NCI-H345 treated with DMSO at 0.1 percent for 48 hours (cell line): ENCODE measurements around the gene ITGA2.
"Not testable (repeated sequence)": the region's sequence is repeated elsewhere in the genome, so short reads cannot be mapped to it uniquely, and the experiment has no call there.

ENCODE experiments used
- DNase-seq: peaks from one replicate; lab custom pipeline; 2025; ENCODE audit not compliant: unreplicated experiment; lab: John Stamatoyannopoulos, UW

The ITGA2 gene

DNA sequence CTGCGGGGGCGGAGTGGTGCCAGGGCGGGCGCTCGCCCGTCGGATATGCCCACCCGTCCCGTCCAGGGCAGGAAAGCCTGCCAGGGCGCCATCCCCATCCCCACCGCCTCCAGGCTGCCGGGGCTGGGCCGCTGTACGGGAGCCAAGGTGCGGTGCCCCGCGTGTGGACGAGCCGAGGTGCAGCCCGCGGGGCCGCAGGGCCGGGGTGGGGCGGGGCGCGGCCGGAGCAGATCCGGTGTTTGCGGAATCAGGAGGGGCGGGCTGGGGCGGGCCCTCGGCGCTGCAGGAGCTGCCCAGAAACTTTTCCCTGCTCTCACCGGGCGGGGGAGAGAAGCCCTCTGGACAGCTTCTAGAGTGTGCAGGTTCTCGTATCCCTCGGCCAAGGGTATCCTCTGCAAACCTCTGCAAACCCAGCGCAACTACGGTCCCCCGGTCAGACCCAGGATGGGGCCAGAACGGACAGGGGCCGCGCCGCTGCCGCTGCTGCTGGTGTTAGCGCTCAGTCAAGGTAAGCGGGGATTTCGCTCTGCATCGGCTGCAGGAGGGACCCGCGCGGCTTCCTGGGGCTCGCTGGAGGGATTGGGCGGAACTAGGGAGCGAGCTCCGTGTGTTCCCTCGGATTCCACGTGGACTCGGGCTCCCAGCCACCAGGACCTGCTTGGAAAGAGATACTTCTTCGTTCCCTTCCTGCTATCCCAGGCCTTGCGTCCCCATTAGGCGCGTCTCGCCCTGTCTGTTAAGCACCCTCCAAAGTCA lies at the start of gene ITGA2:
Gene ITGA2 (plus strand): TSS at position 328 of the 756 bp plus-strand sequence. CDS start 117 bp downstream, at position 445.
- DNase-seq, result peak; percentile 40

DNA sequence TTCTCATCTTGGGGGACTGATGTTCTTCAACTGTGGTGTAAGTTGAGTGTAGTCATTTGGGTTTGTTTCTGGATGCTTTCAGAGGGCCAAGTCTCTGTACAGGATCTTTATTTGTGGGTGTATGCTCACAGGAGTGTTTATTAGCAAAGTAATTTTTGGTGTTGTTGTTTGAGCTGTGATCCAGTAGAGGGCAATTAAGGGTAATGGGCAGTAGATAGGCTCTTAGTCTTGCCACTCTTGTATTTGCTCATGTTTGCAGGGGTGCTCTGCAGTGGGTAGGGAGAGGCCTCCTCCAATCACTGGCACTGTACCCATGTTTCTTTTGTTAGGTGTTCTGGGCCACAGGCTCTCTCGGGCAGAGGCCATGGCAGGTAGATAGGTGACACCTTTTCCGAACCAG lies 45.9 kb upstream of the ITGA2 start:
- DNase-seq, result no peak

DNA sequence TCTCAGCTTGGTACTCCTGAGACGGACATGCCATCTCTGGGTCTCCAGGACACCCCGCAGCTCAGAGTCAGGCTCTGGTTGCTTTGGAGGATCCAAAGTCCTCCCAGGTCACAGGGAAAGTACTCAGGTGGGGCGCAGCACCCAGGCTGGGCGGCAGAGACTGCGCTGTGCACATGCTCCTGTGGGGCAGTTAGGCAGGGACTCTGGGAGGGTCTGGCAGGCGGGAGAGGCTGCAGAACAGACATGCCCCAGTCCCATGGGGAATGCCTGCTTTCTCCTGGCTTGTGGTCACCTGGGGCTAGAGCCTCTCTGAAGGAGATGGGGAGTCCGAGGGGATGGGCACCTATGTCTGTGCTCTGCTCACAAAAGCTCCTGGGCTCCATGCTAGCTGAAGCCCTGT lies 45.3 kb upstream of the ITGA2 start:
- no peak for DNase-seq

DNA sequence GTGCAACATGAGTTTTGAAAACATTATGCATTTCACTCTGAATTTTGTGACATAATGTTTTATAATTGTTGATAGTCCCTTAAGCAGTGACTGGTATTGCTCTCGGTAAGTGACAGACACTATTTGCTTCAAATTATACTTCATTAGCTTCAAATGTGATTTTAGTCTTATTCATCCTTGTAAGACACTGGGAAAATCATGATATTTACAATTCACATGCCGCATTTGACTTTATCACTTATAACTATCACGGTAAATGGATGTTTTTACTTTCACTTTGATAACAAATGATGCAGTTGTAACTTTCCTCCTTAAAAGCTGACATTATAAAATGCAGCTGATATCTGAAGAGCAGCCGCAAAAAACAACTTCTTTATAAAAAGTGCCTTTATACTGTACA lies 44.1 kb upstream of the ITGA2 start:
- no peak for DNase-seq

DNA sequence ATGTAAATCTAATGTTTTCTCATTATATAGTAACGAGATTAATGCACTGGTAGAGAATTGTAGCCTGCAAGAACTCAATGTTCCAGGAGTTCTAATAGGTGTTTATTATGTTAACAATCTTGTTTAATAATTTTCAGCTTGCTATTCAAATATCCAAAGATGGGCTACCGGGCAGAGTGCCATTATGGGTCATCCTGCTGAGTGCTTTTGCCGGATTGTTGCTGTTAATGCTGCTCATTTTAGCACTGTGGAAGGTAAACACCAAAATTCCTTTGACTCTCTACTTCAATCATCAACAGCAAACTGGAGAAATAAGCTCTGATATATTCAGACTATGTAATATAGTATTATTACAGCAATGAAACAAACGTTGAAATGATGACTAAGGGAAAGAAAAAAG lies 41.9 kb upstream of the ITGA2 start:
- no peak for DNase-seq

DNA sequence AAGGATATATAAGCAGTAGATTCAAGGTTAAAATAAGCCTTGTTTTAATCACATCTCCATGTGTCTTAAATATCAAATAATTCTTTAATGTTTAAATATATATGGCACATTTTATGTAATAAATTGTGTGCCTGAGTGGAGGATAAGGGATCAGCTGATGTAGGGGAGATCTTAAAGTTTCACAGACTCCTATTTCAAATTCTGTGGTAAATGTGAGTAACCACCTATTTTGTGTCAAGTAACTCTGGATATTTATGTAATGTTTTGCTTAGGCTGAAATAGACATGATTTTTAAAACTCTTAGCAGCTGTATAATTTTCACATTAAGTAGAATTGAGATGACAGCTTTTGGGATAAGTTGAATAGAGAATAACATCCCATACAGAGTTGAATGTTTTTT lies 41.3 kb upstream of the ITGA2 start:
- DNase-seq, result no peak

DNA sequence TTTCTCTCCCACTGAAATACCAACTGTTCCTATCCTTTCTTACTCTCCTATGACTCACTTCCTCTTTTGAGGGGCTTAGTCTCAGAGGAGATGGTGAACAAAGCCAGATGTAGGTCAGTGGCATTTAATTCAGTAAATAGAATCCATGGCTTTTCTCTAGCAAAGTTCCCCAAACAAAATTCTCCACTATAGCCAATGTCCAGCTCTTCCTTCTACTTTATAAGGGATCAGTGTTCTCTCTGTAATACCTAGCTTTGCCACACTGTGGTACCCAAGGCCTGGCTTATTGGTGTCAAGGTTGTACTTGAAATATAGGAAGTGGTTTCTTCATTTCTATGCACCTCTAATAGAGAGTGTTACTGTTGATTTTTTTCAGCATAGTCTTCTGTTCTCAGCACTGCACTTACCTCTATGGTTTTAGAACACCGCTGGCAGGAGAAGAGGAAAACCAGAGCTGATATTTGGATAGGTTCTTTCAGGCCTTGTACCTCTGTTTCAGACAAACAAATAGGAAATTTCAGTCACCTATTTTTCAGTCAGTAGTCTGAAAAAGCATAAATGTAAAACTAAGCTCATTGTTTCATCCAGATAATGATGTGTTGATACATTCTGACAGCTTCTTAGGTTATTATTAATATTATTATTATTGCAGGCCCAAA lies 40.6 kb upstream of the ITGA2 start:
- peak; percentile 56 for DNase-seq

DNA sequence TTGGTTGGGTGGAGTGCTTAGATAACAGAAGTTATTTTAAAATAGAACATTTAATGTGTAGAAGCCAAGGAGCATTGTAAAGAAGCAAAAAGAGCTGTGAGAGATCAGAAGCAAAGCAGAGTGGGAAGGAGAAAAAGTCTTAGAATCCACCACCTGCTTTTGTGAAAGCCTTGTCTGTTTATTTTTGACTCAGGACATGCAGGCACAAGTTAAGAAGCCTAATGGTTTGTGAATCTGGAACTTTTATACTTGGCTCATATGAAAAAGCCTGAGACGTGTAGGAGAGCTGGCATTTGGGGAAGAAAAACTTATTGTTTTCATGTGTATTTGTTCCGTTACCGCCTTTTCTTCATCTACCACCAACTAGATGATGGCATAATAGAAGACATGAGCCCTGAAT lies 38.5 kb upstream of the ITGA2 start:
- no peak for DNase-seq

- DNase-seq, result no peak
These were observed 36.7 kb upstream of the ITGA2 start for GRCh38 chr5:52952483-52952882.

DNA sequence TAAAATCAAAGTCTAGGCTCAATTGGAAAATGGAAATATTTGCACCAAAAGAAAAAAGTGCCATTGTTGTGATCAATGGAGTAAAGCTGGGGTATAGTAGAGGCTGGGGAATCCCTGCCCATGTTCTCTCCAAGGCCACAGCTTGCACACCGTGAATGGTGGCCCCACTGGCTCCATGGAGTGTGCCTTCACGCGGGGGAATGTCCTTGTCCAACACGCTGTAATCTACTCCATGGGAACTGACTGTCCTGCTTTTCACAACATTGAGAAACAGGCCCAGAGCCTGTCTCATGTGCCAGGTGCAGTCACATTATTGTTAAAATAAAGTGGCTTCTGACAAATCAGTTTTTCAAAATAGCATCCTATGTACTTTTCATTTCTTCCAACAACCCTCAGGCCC lies 33.1 kb upstream of the ITGA2 start:
- no peak for DNase-seq

- no peak for DNase-seq
These were observed 32.0 kb upstream of the ITGA2 start for GRCh38 chr5:52956915-52957747.

DNA sequence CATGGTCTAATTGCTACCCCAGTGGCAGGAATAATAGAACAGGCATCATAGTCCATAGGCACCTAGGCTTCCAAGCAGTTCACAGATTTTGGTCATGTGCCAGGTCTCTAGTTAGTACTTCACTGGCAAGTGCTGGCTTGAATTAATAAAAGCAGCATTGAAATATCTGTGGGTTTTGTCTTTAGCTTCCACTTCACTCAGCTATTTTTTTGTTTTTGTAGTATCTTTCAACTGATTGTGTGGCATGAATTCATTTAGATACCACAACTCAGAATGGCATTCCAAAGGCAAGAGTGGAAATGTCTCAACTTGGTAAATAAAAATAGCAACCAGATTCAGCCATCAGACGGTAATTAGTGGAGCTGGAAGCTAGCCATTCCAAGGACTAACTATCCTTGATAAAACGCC lies 27.9 kb upstream of the ITGA2 start:
- DNase-seq, result peak; percentile 5

GRCh38 chr5:52963636-52964035 lies 25.5 kb upstream of the ITGA2 start:
- DNase-seq, result no peak

DNA sequence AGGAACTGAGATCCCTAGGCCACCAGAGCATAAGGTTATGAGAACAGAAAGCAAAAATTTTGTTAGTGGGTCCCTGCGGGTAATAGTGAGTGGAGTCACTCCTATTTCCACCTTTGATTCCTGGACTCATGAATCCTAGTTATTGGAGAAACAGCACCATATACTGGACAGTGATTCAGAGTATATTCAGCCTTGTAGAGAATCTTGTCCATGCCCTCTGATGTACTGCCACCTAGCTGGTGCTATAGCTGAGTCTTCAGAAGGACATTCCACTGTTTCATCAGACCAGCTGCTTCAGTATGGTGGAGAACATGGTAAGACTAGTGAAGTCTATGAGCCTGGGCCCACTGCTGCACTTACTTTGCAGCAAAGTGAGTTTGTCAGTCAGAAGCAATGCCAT lies 25.0 kb upstream of the ITGA2 start:
- DNase-seq, result no peak

GRCh38 chr5:52976157-52976556 lies 13.0 kb upstream of the ITGA2 start:
- not testable (repeated sequence) for DNase-seq

GRCh38 chr5:52977264-52977897 lies 11.8 kb upstream of the ITGA2 start:
- no peak for DNase-seq

DNA sequence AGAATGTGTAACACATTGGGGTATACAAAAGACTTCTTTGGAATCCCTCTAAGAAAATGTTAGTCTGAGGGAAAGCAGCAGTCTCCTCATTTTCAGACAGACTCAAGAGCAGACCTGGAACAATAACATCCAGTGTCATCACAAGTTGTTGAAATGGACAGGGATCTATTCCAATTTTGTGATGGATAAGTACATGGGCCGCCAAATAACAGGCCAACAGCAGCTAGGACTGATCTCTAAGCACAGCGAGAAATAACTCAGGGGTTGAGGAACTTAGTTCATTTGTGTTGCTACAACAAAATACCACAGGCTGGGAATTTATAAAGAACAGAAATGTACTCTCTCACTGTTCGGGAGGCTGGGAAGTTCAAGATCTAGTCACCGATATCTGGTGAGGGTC lies 7.6 kb upstream of the ITGA2 start:
- no peak for DNase-seq

GRCh38 chr5:52983731-52984636 lies 5.2 kb upstream of the ITGA2 start:
- no peak for DNase-seq

DNA sequence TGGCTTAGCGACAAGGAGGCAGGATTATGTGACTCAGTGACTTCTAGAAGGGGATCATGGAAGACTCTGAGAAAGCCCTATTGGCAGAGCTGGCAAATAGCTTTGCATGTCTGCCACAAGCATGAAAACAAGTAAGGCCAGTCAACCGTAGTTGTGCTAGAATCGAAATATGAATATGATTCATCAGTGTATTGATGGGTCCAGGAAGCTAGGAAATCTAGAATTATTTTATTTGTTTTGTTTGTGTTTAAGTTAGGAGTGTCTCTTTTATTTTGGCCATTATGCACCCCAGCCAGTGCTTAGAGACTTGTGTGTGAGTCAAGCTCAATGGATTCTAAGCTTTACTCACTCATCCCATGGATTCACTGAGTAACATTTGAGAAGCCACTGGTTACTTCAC lies 3.8 kb upstream of the ITGA2 start:
- DNase-seq, result no peak

DNA sequence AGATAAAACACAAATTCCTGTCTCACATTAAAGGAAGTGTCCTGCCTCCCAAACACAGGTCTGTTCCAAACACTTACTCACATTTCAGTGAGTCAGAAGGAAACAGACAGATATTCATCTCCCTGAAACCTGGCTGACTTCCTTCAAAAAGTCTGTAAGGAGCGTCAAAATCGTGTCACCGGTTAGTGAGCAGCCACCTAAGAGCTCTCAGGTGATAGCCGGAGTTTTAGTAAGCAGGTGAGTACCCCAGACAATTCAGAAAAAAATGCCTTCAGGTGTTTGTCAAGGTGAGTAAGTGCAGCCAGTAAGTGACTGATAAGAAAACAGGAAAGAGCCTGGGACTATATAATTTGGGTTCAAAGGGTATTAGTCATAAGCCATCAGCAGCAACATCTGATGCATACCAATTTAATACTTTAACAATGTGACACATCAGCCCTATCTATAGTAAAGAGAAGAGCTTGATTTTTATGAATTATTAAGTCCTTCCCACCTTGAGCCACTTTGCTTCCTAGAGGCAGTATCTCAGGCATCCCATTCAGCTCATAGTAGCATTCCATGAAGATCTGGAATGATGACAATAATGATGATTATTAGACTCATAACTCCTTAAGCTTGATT lies 1.3 kb upstream of the ITGA2 start:
- DNase-seq, result no peak
